ENCODE results near the gene STX18. TPM values are rescaled to one million over a fixed set of nuclear protein-coding genes. Genes with fewer than 3 reads are reported as not detected.

The STX18 gene
- total RNA-seq, 1 experiment from 2014 or later = 18.5 TPM

DNA sequence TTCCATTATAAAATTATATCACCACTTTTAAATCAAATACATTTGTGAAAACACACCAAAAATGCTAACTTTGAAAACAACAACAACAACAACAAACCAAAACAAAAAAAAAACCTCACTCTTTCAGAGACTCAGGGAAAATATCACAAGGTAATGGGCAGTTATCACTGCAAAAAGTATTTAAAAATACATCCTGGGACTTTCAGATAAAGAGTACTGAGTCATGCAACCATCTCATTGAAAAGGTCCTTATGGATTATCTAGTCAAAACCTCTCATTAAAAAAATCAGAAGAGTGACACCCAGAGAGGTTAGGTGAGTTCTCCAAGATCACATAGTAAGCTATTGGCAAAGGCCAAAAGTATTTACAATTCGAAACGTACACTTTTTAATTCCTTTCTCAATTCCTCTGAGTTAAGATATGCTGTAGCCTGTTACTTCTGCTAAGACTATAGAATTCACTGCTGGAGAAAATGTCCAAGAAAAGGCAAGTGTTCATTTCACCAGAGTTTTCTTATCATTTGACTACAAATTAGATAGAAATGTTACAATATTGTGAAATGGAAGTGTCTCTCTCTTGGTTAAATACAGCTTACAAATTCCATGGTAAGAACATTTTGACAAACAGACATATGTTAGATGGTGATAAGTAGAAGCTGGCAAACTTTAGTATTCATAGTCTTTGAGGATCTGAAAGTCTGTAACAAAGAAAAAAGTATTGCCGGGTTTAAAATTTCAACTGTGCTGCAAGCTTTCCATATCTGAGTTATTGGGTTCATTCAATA lies 9.3 kb downstream of the STX18 start:
- ATAC-seq = no peak
- H3K79me2 ChIP-seq (ENCODE audit: insufficient read depth, low read length) = peaks cover 88% of the 10 kb centered on the region
- POLR2A ChIA-PET = no interaction called here

More for the DNA sequence above, 9.3 kb downstream of the STX18 start:
- H3K27ac ChIP-seq (ENCODE audit: low read depth, low read length) = no peak overlapping the region
- no TSS peak for BruUV-seq (replicated peaks)
- H2AFZ ChIP-seq (ENCODE audit: low read depth, low read length, poor library complexity, severe bottlenecking) = no peak overlapping the region
- TF ChIP-seq SIN3A (IDR thresholded peaks at IDR 0.05; ENCODE audit: low read depth) = no peak
- TF ChIP-seq SP1 (IDR thresholded peaks at IDR 0.05; ENCODE audit: low read depth) = no peak
- TF ChIP-seq, protein P1, sequence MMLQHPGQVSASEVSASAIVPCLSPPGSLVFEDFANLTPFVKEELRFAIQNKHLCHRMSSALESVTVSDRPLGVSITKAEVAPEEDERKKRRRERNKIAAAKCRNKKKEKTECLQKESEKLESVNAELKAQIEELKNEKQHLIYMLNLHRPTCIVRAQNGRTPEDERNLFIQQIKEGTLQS (IDR thresholded peaks at IDR 0.05) = no peak
- no peak for TF ChIP-seq ELF1 (IDR thresholded peaks at IDR 0.05; ENCODE audit: borderline replicate concordance, low read depth)
- TF ChIP-seq, protein P2, sequence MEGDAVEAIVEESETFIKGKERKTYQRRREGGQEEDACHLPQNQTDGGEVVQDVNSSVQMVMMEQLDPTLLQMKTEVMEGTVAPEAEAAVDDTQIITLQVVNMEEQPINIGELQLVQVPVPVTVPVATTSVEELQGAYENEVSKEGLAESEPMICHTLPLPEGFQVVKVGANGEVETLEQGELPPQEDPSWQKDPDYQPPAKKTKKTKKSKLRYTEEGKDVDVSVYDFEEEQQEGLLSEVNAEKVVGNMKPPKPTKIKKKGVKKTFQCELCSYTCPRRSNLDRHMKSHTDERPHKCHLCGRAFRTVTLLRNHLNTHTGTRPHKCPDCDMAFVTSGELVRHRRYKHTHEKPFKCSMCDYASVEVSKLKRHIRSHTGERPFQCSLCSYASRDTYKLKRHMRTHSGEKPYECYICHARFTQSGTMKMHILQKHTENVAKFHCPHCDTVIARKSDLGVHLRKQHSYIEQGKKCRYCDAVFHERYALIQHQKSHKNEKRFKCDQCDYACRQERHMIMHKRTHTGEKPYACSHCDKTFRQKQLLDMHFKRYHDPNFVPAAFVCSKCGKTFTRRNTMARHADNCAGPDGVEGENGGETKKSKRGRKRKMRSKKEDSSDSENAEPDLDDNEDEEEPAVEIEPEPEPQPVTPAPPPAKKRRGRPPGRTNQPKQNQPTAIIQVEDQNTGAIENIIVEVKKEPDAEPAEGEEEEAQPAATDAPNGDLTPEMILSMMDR (IDR thresholded peaks at IDR 0.05 in 2 of 3, conservative IDR thresholded peaks at IDR 0.05 in 1 of 3; ENCODE audit: borderline replicate concordance in 1 of 3, insufficient read depth in 1 of 3, low read depth in 2 of 3, low read length in 2 of 3) = no peak
- TF ChIP-seq, protein P3, sequence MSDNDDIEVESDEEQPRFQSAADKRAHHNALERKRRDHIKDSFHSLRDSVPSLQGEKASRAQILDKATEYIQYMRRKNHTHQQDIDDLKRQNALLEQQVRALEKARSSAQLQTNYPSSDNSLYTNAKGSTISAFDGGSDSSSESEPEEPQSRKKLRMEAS (IDR thresholded peaks at IDR 0.05) = no peak
- TF ChIP-seq, protein P4, sequence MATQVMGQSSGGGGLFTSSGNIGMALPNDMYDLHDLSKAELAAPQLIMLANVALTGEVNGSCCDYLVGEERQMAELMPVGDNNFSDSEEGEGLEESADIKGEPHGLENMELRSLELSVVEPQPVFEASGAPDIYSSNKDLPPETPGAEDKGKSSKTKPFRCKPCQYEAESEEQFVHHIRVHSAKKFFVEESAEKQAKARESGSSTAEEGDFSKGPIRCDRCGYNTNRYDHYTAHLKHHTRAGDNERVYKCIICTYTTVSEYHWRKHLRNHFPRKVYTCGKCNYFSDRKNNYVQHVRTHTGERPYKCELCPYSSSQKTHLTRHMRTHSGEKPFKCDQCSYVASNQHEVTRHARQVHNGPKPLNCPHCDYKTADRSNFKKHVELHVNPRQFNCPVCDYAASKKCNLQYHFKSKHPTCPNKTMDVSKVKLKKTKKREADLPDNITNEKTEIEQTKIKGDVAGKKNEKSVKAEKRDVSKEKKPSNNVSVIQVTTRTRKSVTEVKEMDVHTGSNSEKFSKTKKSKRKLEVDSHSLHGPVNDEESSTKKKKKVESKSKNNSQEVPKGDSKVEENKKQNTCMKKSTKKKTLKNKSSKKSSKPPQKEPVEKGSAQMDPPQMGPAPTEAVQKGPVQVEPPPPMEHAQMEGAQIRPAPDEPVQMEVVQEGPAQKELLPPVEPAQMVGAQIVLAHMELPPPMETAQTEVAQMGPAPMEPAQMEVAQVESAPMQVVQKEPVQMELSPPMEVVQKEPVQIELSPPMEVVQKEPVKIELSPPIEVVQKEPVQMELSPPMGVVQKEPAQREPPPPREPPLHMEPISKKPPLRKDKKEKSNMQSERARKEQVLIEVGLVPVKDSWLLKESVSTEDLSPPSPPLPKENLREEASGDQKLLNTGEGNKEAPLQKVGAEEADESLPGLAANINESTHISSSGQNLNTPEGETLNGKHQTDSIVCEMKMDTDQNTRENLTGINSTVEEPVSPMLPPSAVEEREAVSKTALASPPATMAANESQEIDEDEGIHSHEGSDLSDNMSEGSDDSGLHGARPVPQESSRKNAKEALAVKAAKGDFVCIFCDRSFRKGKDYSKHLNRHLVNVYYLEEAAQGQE (IDR thresholded peaks at IDR 0.05; ENCODE audit: low read depth) = no peak
- no peak for TF ChIP-seq TCF7L2 (IDR thresholded peaks at IDR 0.05; ENCODE audit: borderline replicate concordance, extremely low read depth, insufficient read depth, insufficient read length)
- TF ChIP-seq, protein P5, sequence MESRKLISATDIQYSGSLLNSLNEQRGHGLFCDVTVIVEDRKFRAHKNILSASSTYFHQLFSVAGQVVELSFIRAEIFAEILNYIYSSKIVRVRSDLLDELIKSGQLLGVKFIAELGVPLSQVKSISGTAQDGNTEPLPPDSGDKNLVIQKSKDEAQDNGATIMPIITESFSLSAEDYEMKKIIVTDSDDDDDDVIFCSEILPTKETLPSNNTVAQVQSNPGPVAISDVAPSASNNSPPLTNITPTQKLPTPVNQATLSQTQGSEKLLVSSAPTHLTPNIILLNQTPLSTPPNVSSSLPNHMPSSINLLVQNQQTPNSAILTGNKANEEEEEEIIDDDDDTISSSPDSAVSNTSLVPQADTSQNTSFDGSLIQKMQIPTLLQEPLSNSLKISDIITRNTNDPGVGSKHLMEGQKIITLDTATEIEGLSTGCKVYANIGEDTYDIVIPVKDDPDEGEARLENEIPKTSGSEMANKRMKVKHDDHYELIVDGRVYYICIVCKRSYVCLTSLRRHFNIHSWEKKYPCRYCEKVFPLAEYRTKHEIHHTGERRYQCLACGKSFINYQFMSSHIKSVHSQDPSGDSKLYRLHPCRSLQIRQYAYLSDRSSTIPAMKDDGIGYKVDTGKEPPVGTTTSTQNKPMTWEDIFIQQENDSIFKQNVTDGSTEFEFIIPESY (IDR thresholded peaks at IDR 0.05; ENCODE audit: extremely low read depth, insufficient replicate concordance, low read length) = no peak
- TF ChIP-seq JUND (IDR thresholded peaks at IDR 0.05) = no peak
- no peak for TF ChIP-seq FOSL1 (IDR thresholded peaks at IDR 0.05; ENCODE audit: low read depth)
- TF ChIP-seq CBX3 (IDR thresholded peaks at IDR 0.05; ENCODE audit: low read depth) = no peak
- no peak for TF ChIP-seq POLR2A (IDR thresholded peaks at IDR 0.05; ENCODE audit: borderline replicate concordance, extremely low read depth, insufficient read depth, insufficient read length)
- no peaks in the 10 kb centered on the region for H3K9me3 ChIP-seq (ENCODE audit: control insufficient read depth in 1 of 2, insufficient read depth in 1 of 2, low read depth in 1 of 2, low read length in 2 of 2)
- no peaks in the 10 kb centered on the region for H4K20me1 ChIP-seq (ENCODE audit: insufficient read depth)
- no peak for DNase-seq (ENCODE audit: low read depth, low spot score)
- intact Hi-C loops (cut with micrococcal nuclease) = no loop called here
- RAD21 ChIA-PET (ENCODE audit: low non-redundant PET in 1 of 2, low total read pairs in 2 of 2, uncharacterized antibody in 2 of 2, unreplicated experiment in 2 of 2) = no interaction called here
- CTCF ChIA-PET = interaction anchor here (1.7 kb wide), 1 partner anchor 13 kb away, joined by 4 read pairs; no protein-coding TSS in a partner anchor
- H3K27me3 ChIP-seq (ENCODE audit: insufficient read depth, low read length) = no peaks in the 10 kb centered on the region
- H3K9me2 ChIP-seq (ENCODE audit: insufficient read depth) = no peaks in the 10 kb centered on the region
- H3K36me3 ChIP-seq (ENCODE audit: control insufficient read depth in 1 of 2, insufficient read depth in 2 of 2, low read length in 2 of 2) = no peaks in the 10 kb centered on the region
- H3K4me2 ChIP-seq (ENCODE audit: low read length) = no peak overlapping the region
- no peak overlapping the region for H3K4me3 ChIP-seq (replicated peaks in 1 of 2; ENCODE audit: low read depth in 1 of 2, low read length in 2 of 2)
- no peak overlapping the region for H3K9ac ChIP-seq (ENCODE audit: low read length)
- H3K4me1 ChIP-seq (ENCODE audit: control insufficient read depth in 1 of 2, insufficient read depth in 2 of 2, low read length in 2 of 2) = no peaks in the 10 kb centered on the region
